HepG2 (cell line): Measurements from ENCODE around the gene PLB1. TPM values are rescaled to one million over a fixed set of nuclear protein-coding genes. Genes with fewer than 3 reads are reported as not detected.

Experiments used
- ATAC-seq: fragments of 200-7000 bp; cut with Tn5 transposase; 3 replicates; pipeline ENCODE4 v1.9.1; 2020; ENCODE audit warnings: mild to moderate bottlenecking, moderate library complexity
- BruUV-seq: library from RNA; stranded (reverse); fragments of 400-500 nt; replicated peaks from 2 replicates; lab custom pipeline; 2021; lab: Mats Ljungman, UMichigan
- CTCF ChIA-PET: fragments of 300-600 bp; formaldehyde crosslinking; extraction: SDS; loops from one replicate; lab custom pipeline; 2021; ENCODE audit warnings: low total read pairs, inconsistent platforms, low intra/inter-chr PET ratio; lab: Yijun Ruan, JAX
- POLR2A ChIA-PET: fragments of 350-600 bp; sonication (Branson Sonifier 250); formaldehyde crosslinking; loops from one replicate; lab custom pipeline; 2020; ENCODE audit warnings: antibody characterized with exemption, inconsistent platforms; lab: Yijun Ruan, JAX
- DNase-seq: peaks from one replicate; pipeline ENCODE4 v3.0.0-alpha.2; 2015; ENCODE audit warnings: low spot score
- FAIRE-seq: peaks from 3 replicates; lab custom pipeline; 2011; peaks lifted over from hg19 to GRCh38; lab: Jason Lieb, UNC
- H2AFZ ChIP-seq: one replicate; pipeline ENCODE4 v1.6.1; 2011; ENCODE audit warnings: low read length, inconsistent platforms
- H3K27ac ChIP-seq: fragments of 300-600 bp; 3 replicates; pipeline ENCODE4 v1.8.0; 2011; ENCODE audit warnings: mixed run types, mild to moderate bottlenecking, mixed read lengths, low read length, inconsistent platforms; ENCODE audit not compliant: insufficient read depth; ENCODE audit errors: extremely low read length
- H3K27me3 ChIP-seq, 2 experiments: fragments of 200-600 bp in 1 of 2; 2 replicates in 1 of 2; 3 replicates in 1 of 2; pipeline versions ENCODE4 v1.6.0 to v1.8.0; 2011; ENCODE audit warnings: low read length in 2 of 2, mild to moderate bottlenecking in 2 of 2, moderate library complexity in 2 of 2, inconsistent platforms in 1 of 2; ENCODE audit not compliant: insufficient read depth in 2 of 2, control insufficient read depth in 1 of 2
- H3K36me3 ChIP-seq, 2 experiments: fragments of 200-600 bp in 1 of 2; replicated peaks in 1 of 2; 2 replicates in 1 of 2; 3 replicates in 1 of 2; pipeline versions ENCODE4 v1.5.1 to v1.8.0; 2011; ENCODE audit warnings: low read length in 2 of 2, inconsistent platforms in 1 of 2; ENCODE audit not compliant: insufficient read depth in 2 of 2, control insufficient read depth in 1 of 2
- H3K4me1 ChIP-seq: 2 replicates; pipeline ENCODE4 v1.5.1; 2012; ENCODE audit warnings: low read length, inconsistent platforms; ENCODE audit not compliant: insufficient read depth
- H3K4me2 ChIP-seq: 2 replicates; pipeline ENCODE4 v1.6.0; 2011; ENCODE audit warnings: low read depth, low read length, inconsistent platforms
- H3K4me3 ChIP-seq, 3 experiments: fragments of 200-600 bp in 1 of 3; sonication (generic), shearing (Covaris generic) in 1 of 3; replicated peaks in 1 of 3; 2 replicates each; pipeline ENCODE4 v1.5.1; 2011 to 2016; ENCODE audit warnings: low read length in 3 of 3, inconsistent platforms in 2 of 3, low read depth in 2 of 3, mild to moderate bottlenecking in 2 of 3, control low read depth in 1 of 3, mixed read lengths in 1 of 3; ENCODE audit not compliant: insufficient read depth in 1 of 3
- H3K79me2 ChIP-seq: one replicate; pipeline ENCODE4 v1.6.1; 2011; ENCODE audit warnings: low read length, inconsistent platforms; ENCODE audit not compliant: insufficient read depth
- H3K9ac ChIP-seq: 2 replicates; pipeline ENCODE4 v1.6.0; 2011; ENCODE audit warnings: mild to moderate bottlenecking, low read depth, low read length, inconsistent platforms; ENCODE audit not compliant: insufficient read depth
- H3K9me3 ChIP-seq: 2 replicates; pipeline ENCODE4 v1.5.1; 2012; ENCODE audit warnings: mild to moderate bottlenecking, low read length
- H4K20me1 ChIP-seq: 2 replicates; pipeline ENCODE4 v1.6.0; 2011; ENCODE audit warnings: inconsistent platforms, mild to moderate bottlenecking, low read length, moderate library complexity; ENCODE audit not compliant: insufficient read depth
- AKAP8 ChIP-seq: sonication (generic); formaldehyde crosslinking; IDR thresholded peaks from 2 replicates; pipeline ENCODE4 v1.5.1; 2020; ENCODE audit warnings: mild to moderate bottlenecking, missing genetic modification reagents
- ERF ChIP-seq: IDR thresholded peaks from 2 replicates; pipeline ENCODE4 v1.6.1; 2018; ENCODE audit warnings: missing biosample characterization, missing genetic modification reagents
- HMG20A ChIP-seq: IDR thresholded peaks from 2 replicates; pipeline ENCODE4 v1.6.1; 2016; ENCODE audit warnings: borderline replicate concordance
- HNRNPK ChIP-seq: fragments of 200-400 bp; formaldehyde crosslinking; IDR thresholded peaks from 2 replicates; pipeline ENCODE4 v1.6.1; 2018; ENCODE audit warnings: low read length, low read depth, moderate library complexity, mild to moderate bottlenecking; ENCODE audit not compliant: poor library complexity, severe bottlenecking
- MTA1 ChIP-seq: sonication (generic); formaldehyde crosslinking; IDR thresholded peaks from 2 replicates; pipeline ENCODE4 v1.4.0; 2020; ENCODE audit warnings: missing genetic modification reagents, mild to moderate bottlenecking, borderline replicate concordance
- SAP130 ChIP-seq: IDR thresholded peaks from 2 replicates; pipeline ENCODE4 v1.6.1; 2016; ENCODE audit warnings: low read depth
- SATB2 ChIP-seq: sonication (generic); formaldehyde crosslinking; IDR thresholded peaks from 2 replicates; pipeline ENCODE4 v1.5.0; 2020; ENCODE audit warnings: missing genetic modification reagents
- SETDB1 ChIP-seq: sonication (generic); formaldehyde crosslinking; IDR thresholded peaks from 2 replicates; pipeline ENCODE4 v1.5.1; 2020; ENCODE audit warnings: missing genetic modification reagents, mild to moderate bottlenecking, borderline replicate concordance
- SMAD1 ChIP-seq: sonication (generic); formaldehyde crosslinking; IDR thresholded peaks from 2 replicates; pipeline ENCODE4 v1.4.0; 2020; ENCODE audit warnings: missing genetic modification reagents, low read depth, mild to moderate bottlenecking, borderline replicate concordance
- SOX6 ChIP-seq, 2 experiments: fragments of 450-650 bp in 1 of 2; sonication (generic) in 1 of 2; formaldehyde crosslinking in 1 of 2; IDR thresholded peaks; 2 replicates each; pipeline versions ENCODE4 v1.4.0 to v1.6.1; 2017 to 2020; ENCODE audit warnings: antibody characterized with exemption in 1 of 2, mild to moderate bottlenecking in 1 of 2, missing genetic modification reagents in 1 of 2
- TARDBP ChIP-seq: sonication (generic); formaldehyde crosslinking; IDR thresholded peaks from 2 replicates; pipeline ENCODE4 v1.8.0; 2022; ENCODE audit warnings: mild to moderate bottlenecking, missing genetic modification reagents
- ZFP36L1 ChIP-seq: sonication (generic); formaldehyde crosslinking; IDR thresholded peaks from 2 replicates; pipeline ENCODE4 v1.8.0; 2022; ENCODE audit warnings: mild to moderate bottlenecking, missing genetic modification reagents, moderate library complexity
- ZNF205 ChIP-seq: IDR thresholded peaks from 2 replicates; pipeline ENCODE4 v1.6.1; 2018; ENCODE audit warnings: missing biosample characterization, missing genetic modification reagents
- ZNF333 ChIP-seq: sonication (generic); formaldehyde crosslinking; IDR thresholded peaks from 2 replicates; pipeline ENCODE4 v1.4.0; 2020; ENCODE audit warnings: mild to moderate bottlenecking, missing genetic modification reagents, borderline replicate concordance
- ZNF34 ChIP-seq: sonication (generic); formaldehyde crosslinking; IDR thresholded peaks from 2 replicates; pipeline ENCODE4 v1.4.0; 2020; ENCODE audit warnings: mild to moderate bottlenecking, missing genetic modification reagents, borderline replicate concordance
- ZNF839 ChIP-seq: sonication (generic); formaldehyde crosslinking; IDR thresholded peaks from 2 replicates; pipeline ENCODE4 v1.4.0; 2020; ENCODE audit warnings: missing genetic modification reagents, mild to moderate bottlenecking, borderline replicate concordance
- WGBS: methylation state at CpG from one replicate; pipeline ENCODE4 v1.1.6; 2017; ENCODE audit warnings: low lambda C conversion rate; 5-methylcytosine and 5-hydroxymethylcytosine counted together
- in situ Hi-C: cut with HindIII; loops from 2 replicates; pipeline ENCODE4 v1.10.0; 2017; ENCODE audit warnings: low pct_unique_long_range_greater_than_20kb; ENCODE audit not compliant: extremely low pct_ligation_motif_present
- intact Hi-C: fragments of 100-400 bp; cut with micrococcal nuclease; formaldehyde crosslinking; loops from one replicate; pipeline ENCODE4 v1.10.0; 2022; ENCODE audit not compliant: unreplicated experiment
- polyA plus RNA-seq, 8 experiments: library from polyadenylated mRNA; depleted of rRNA in 3 of 8; stranded (reverse) in 7 of 8; unstranded in 1 of 8; fragments of >200 nt; fragmentation: Illumina TruSeq in 4 of 8; extraction: Trizol in 4 of 8; gene quantifications; 2 replicates each; pipeline versions ENCODE4 v1.2.1 to v1.2.3, GENCODE V29; 2011 to 2016; ENCODE audit warnings: low read depth in 4 of 8, missing spikeins in 1 of 8, mixed read lengths in 1 of 8; ENCODE audit not compliant: insufficient read depth in 1 of 8
- total RNA-seq, 5 experiments: library from RNA; depleted of rRNA; stranded (reverse); fragments of >200 nt; fragmentation: Illumina TruSeq; extraction: Trizol; gene quantifications; 2 replicates each; pipeline ENCODE4 v1.2.3, GENCODE V29; 2016; ENCODE audit warnings: low read depth in 1 of 5
- TF ChIP-seq, protein P1 (sequence below): sonication (generic); formaldehyde crosslinking; IDR thresholded peaks from 2 replicates; pipeline ENCODE4 v1.5.1; 2020; ENCODE audit warnings: missing genetic modification reagents, mild to moderate bottlenecking, borderline replicate concordance
- TF ChIP-seq, protein P2 (sequence below): sonication (generic); formaldehyde crosslinking; IDR thresholded peaks from 2 replicates; pipeline ENCODE4 v1.4.0; 2020; ENCODE audit warnings: missing genetic modification reagents, borderline replicate concordance

PLB1 gene
- total and polyA plus RNA-seq, 2 of the 13 experiments (the other 11 are each of a cell fraction or from before 2014, with no cell fraction given) = 0.20 to 1.8 TPM

DNA sequence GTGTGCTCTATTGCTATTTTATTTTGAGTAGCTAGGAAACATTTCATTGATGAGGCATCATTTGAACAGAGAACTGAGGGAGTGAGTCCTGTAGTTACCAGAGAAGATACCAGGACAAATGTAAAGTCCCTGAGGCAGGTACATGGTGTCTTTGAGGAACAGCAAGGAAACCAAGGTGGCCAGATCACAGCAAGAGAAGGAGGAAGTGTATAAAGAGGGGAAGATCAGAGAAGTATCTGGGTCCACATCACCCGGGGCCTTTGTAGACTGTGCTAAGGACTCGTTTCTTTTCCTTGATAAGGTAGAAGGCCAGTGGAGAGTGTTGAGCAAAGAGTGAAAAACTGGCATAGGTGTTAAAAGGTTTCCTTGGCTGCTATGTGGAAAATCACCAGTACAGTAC is 34.8 kb upstream of the PLB1 start:
- Histone ChIP-seq H3K4me1 (0 out of 2 replicates have a peak, but pooled peaks cover 5% of the 10 kb centered on the region), H3K4me2 (no peak overlapping the region), H3K9me3 (no peaks in the 10 kb centered on the region), H2AFZ (no peak overlapping the region), H3K27me3 (peaks cover 0 to 7% of the 10 kb centered on the region in 2 experiments; a peak in 1 of 5 replicates), H3K27ac (no peak overlapping the region), H4K20me1 (no peaks in the 10 kb centered on the region), H3K9ac (no peak overlapping the region), H3K4me3 (no peak overlapping the region), H3K79me2 (no peaks in the 10 kb centered on the region), H3K36me3 (no peaks in the 10 kb centered on the region)
- WGBS = 0% methylated on average over 2 of the region's 2 CpGs
- intact Hi-C loops = no loop called here
- DNase-seq = no peak
- TF ChIP-seq ZNF839 (no peak), ERF (no peak), SOX6 (IDR thresholded peaks at IDR 0.05) (no peak), SOX6 (CRISPR knock-in tag; IDR thresholded peaks at IDR 0.05) (no peak), SAP130 (no peak), ZNF205 (CRISPR knock-in tag) (no peak), TARDBP (CRISPR knock-in tag) (no peak), ZFP36L1 (CRISPR knock-in tag) (no peak), AKAP8 (CRISPR knock-in tag) (no peak), SMAD1 (CRISPR knock-in tag) (no peak), ZNF333 (CRISPR knock-in tag) (no peak), ZNF34 (CRISPR knock-in tag) (no peak), MTA1 (no peak), HNRNPK (no peak), SATB2 (no peak), HMG20A (CRISPR knock-in tag) (no peak), SETDB1 (CRISPR knock-in tag) (no peak)
- TF ChIP-seq, protein P1, sequence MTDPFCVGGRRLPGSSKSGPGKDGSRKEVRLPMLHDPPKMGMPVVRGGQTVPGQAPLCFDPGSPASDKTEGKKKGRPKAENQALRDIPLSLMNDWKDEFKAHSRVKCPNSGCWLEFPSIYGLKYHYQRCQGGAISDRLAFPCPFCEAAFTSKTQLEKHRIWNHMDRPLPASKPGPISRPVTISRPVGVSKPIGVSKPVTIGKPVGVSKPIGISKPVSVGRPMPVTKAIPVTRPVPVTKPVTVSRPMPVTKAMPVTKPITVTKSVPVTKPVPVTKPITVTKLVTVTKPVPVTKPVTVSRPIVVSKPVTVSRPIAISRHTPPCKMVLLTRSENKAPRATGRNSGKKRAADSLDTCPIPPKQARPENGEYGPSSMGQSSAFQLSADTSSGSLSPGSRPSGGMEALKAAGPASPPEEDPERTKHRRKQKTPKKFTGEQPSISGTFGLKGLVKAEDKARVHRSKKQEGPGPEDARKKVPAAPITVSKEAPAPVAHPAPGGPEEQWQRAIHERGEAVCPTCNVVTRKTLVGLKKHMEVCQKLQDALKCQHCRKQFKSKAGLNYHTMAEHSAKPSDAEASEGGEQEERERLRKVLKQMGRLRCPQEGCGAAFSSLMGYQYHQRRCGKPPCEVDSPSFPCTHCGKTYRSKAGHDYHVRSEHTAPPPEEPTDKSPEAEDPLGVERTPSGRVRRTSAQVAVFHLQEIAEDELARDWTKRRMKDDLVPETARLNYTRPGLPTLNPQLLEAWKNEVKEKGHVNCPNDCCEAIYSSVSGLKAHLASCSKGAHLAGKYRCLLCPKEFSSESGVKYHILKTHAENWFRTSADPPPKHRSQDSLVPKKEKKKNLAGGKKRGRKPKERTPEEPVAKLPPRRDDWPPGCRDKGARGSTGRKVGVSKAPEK (CRISPR knock-in tag) = no peak
- TF ChIP-seq, protein P2, sequence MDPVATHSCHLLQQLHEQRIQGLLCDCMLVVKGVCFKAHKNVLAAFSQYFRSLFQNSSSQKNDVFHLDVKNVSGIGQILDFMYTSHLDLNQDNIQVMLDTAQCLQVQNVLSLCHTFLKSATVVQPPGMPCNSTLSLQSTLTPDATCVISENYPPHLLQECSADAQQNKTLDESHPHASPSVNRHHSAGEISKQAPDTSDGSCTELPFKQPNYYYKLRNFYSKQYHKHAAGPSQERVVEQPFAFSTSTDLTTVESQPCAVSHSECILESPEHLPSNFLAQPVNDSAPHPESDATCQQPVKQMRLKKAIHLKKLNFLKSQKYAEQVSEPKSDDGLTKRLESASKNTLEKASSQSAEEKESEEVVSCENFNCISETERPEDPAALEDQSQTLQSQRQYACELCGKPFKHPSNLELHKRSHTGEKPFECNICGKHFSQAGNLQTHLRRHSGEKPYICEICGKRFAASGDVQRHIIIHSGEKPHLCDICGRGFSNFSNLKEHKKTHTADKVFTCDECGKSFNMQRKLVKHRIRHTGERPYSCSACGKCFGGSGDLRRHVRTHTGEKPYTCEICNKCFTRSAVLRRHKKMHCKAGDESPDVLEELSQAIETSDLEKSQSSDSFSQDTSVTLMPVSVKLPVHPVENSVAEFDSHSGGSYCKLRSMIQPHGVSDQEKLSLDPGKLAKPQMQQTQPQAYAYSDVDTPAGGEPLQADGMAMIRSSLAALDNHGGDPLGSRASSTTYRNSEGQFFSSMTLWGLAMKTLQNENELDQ (CRISPR knock-in tag) = no peak
- FAIRE-seq = no peak
- POLR2A ChIA-PET = no interaction called here
- BruUV-seq = no TSS peak
- no peak for ATAC-seq
- CTCF ChIA-PET = no interaction called here
- in situ Hi-C loops = no loop called here
